Measurements from ENCODE around the gene OR2H2.

- TF ChIP-seq POLR2AphosphoS5 (IDR thresholded peaks at IDR 0.05) (no peak), CTCF (IDR thresholded peaks at IDR 0.05 in 8 of 11, conservative IDR thresholded peaks at IDR 0.05 in 3 of 11) (no peak), POLR2A (IDR thresholded peaks at IDR 0.05) (no peak)
These were observed 48.6 kb downstream of the OR2H2 start for GRCh38 chr6:29633534-29633905.

All from spleen (tissue), 7 donors.